Keratinocyte (primary cell): ENCODE measurements around the gene ADAMTSL3.

ENCODE experiments used
- EZH2 ChIP-seq: IDR thresholded peaks from one replicate; pipeline ENCODE4 v1.6.1; 2012; ENCODE audit warnings: inconsistent platforms, mild to moderate bottlenecking, low read length, moderate library complexity
- TF ChIP-seq, protein P1 (sequence below), 3 experiments: IDR thresholded peaks in 1 of 3; conservative IDR thresholded peaks in 1 of 3; optimal IDR thresholded peaks in 1 of 3; 2 replicates in 2 of 3; 3 replicates in 1 of 3; pipeline versions ENCODE3 to v1.5.1; 2011; ENCODE audit warnings: low read length in 3 of 3, mild to moderate bottlenecking in 3 of 3, moderate library complexity in 2 of 3, control low read depth in 1 of 3, inconsistent platforms in 1 of 3; ENCODE audit not compliant: insufficient read depth in 2 of 3; ENCODE audit errors: extremely low read depth in 1 of 3

DNA sequence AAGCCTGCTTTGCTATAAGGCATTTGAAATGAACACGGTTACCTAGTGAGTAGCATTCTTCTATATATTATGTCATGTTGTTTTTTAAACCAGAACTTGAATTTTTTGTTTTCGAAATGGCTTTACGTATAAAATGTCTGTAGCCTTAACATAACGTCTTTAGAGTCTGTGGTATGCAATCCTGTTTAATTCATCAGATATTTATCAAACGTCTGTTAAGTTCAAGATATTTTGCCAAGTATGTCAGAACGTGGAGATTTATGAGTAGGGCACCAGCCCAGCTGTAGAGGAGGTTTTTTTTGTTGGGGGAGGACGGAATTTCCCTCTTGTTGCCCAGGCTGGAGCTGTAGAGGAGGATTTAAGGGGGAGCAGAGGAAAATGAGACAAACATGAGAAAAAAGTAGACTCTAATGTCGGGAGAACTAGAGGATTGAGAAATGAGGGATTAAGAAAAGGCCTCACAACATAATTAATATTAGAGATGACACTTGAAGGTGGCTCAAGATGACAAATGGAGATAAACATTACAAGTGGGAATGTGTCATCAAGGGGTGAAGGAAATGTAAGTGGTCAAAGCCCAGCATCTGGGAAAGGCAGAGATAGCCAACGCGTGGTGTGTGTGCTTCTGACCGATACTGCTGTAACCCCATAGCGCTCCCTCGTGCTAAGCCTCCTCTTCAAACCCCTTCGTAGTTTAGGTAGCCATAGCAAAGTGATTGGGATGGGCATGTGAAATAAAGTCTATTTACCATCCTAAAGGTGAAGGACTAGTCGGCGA, 427.7 kb downstream of the ADAMTSL3 start:
- TF ChIP-seq, protein P1, sequence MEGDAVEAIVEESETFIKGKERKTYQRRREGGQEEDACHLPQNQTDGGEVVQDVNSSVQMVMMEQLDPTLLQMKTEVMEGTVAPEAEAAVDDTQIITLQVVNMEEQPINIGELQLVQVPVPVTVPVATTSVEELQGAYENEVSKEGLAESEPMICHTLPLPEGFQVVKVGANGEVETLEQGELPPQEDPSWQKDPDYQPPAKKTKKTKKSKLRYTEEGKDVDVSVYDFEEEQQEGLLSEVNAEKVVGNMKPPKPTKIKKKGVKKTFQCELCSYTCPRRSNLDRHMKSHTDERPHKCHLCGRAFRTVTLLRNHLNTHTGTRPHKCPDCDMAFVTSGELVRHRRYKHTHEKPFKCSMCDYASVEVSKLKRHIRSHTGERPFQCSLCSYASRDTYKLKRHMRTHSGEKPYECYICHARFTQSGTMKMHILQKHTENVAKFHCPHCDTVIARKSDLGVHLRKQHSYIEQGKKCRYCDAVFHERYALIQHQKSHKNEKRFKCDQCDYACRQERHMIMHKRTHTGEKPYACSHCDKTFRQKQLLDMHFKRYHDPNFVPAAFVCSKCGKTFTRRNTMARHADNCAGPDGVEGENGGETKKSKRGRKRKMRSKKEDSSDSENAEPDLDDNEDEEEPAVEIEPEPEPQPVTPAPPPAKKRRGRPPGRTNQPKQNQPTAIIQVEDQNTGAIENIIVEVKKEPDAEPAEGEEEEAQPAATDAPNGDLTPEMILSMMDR (optimal IDR thresholded peaks at IDR 0.05 in 1 of 3, IDR thresholded peaks at IDR 0.05 in 1 of 3, conservative IDR thresholded peaks at IDR 0.05 in 1 of 3; ENCODE audit: extremely low read depth in 1 of 3, insufficient read depth in 2 of 3, low read length in 3 of 3) = no peak
- TF ChIP-seq EZH2 = no peak
